Loucy (cell line): Measurements from ENCODE around the gene IGF2BP3.

Experiments used
- H2AFZ ChIP-seq: fragments of 200-600 bp; sonication (generic); 2 replicates; pipeline ENCODE4 v1.6.0; 2016; ENCODE audit warnings: antibody characterized with exemption, mild to moderate bottlenecking, low read length, moderate library complexity
- H3F3A ChIP-seq: fragments of 200-600 bp; 2 replicates; pipeline ENCODE4 v1.6.0; 2016; ENCODE audit warnings: antibody characterized with exemption, low read depth, mild to moderate bottlenecking
- H3K27me3 ChIP-seq: fragments of 200-600 bp; sonication (generic); 2 replicates; pipeline ENCODE4 v1.6.1; 2014; ENCODE audit warnings: low read length, mild to moderate bottlenecking; ENCODE audit not compliant: insufficient read depth, poor library complexity, severe bottlenecking
- H3K36me3 ChIP-seq: fragments of 200-600 bp; sonication (generic); 2 replicates; pipeline ENCODE4 v1.6.1; 2016; ENCODE audit warnings: low read length; ENCODE audit not compliant: insufficient read depth
- H3K4me1 ChIP-seq: fragments of 200-600 bp; sonication (generic); 2 replicates; pipeline ENCODE4 v1.5.1; 2014; ENCODE audit warnings: low read length, mild to moderate bottlenecking; ENCODE audit not compliant: insufficient read depth, poor library complexity, severe bottlenecking
- H3K4me2 ChIP-seq: fragments of 200-600 bp; sonication (generic); 2 replicates; pipeline ENCODE4 v1.6.0; 2014; ENCODE audit warnings: antibody characterized with exemption, low read length, low read depth, mild to moderate bottlenecking; ENCODE audit not compliant: poor library complexity, severe bottlenecking
- H3K4me3 ChIP-seq: fragments of 200-600 bp; sonication (generic); 2 replicates; pipeline ENCODE4 v1.5.1; 2014; ENCODE audit warnings: low read length, mild to moderate bottlenecking, mixed read lengths; ENCODE audit not compliant: poor library complexity, severe bottlenecking
- H3K79me2 ChIP-seq: fragments of 200-600 bp; sonication (generic); 2 replicates; pipeline ENCODE4 v1.6.1; 2014; ENCODE audit warnings: low read length; ENCODE audit not compliant: insufficient read depth
- H3K9ac ChIP-seq: fragments of 200-600 bp; sonication (generic); 2 replicates; pipeline ENCODE4 v1.6.0; 2014; ENCODE audit warnings: mild to moderate bottlenecking, low read depth, low read length, moderate library complexity; ENCODE audit not compliant: poor library complexity, severe bottlenecking
- H3K9me2 ChIP-seq: fragments of 200-600 bp; sonication (generic); replicated peaks from 2 replicates; pipeline ENCODE4 v1.6.1; 2016; ENCODE audit warnings: low read depth, low read length, mixed read lengths
- H3K9me3 ChIP-seq: fragments of 200-600 bp; sonication (generic); 2 replicates; pipeline ENCODE4 v1.6.1; 2014; ENCODE audit warnings: mild to moderate bottlenecking, antibody characterized with exemption, low read length, low read depth; ENCODE audit not compliant: insufficient read depth
- H4K20me1 ChIP-seq: fragments of 200-600 bp; sonication (generic); 2 replicates; pipeline ENCODE4 v1.6.0; 2014; ENCODE audit warnings: antibody characterized with exemption, low read length, mild to moderate bottlenecking; ENCODE audit not compliant: insufficient read depth, poor library complexity, severe bottlenecking
- EZH2phosphoT487 ChIP-seq: fragments of 200-600 bp; IDR thresholded peaks from 2 replicates; pipeline ENCODE4 v1.6.1; 2018; ENCODE audit warnings: antibody characterized with exemption, mild to moderate bottlenecking, moderate library complexity, borderline replicate concordance
- TF ChIP-seq, protein P1 (sequence below): fragments of 200-600 bp; sonication (generic); conservative IDR thresholded peaks from 2 replicates; pipeline ENCODE4 v1.5.1; 2014; ENCODE audit warnings: mild to moderate bottlenecking, antibody characterized with exemption, low read length

The IGF2BP3 gene

GRCh38 chr7:23472956-23473843, 2.9 kb upstream of the IGF2BP3 start:
- Histone ChIP-seq H3F3A (no peaks in the 10 kb centered on the region), H3K79me2 (no peaks in the 10 kb centered on the region), H3K9me3 (no peaks in the 10 kb centered on the region), H2AFZ (no peak overlapping the region), H3K4me3 (no peak overlapping the region), H4K20me1 (no peaks in the 10 kb centered on the region), H3K9ac (no peak overlapping the region), H3K36me3 (no peaks in the 10 kb centered on the region), H3K4me1 (no peaks in the 10 kb centered on the region), H3K27me3 (peaks cover 14% of the 10 kb centered on the region), H3K9me2 (no peaks in the 10 kb centered on the region), H3K4me2 (no peak overlapping the region)
- no peak for TF ChIP-seq EZH2phosphoT487
- TF ChIP-seq, protein P1, sequence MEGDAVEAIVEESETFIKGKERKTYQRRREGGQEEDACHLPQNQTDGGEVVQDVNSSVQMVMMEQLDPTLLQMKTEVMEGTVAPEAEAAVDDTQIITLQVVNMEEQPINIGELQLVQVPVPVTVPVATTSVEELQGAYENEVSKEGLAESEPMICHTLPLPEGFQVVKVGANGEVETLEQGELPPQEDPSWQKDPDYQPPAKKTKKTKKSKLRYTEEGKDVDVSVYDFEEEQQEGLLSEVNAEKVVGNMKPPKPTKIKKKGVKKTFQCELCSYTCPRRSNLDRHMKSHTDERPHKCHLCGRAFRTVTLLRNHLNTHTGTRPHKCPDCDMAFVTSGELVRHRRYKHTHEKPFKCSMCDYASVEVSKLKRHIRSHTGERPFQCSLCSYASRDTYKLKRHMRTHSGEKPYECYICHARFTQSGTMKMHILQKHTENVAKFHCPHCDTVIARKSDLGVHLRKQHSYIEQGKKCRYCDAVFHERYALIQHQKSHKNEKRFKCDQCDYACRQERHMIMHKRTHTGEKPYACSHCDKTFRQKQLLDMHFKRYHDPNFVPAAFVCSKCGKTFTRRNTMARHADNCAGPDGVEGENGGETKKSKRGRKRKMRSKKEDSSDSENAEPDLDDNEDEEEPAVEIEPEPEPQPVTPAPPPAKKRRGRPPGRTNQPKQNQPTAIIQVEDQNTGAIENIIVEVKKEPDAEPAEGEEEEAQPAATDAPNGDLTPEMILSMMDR: no peak

DNA sequence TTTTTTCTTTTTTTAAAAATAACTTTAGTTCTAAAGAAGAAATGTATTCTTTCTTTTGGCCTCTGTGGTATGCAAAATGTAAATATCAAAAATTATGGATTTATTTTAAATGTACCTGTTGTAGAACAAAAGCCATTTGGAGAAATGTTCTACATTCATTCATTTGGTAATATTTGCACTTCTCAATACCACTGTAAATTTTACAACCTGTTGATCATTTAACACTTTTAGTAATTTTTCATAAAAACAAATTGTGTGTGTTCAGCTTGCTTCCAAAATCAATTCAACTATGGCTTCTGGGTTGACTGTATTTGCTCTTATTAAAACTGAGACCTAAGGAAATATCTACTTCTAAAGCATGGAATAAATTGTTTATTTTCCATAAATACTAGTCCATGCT, 2.3 kb upstream of the IGF2BP3 start:
- Histone ChIP-seq H3K4me1 (no peaks in the 10 kb centered on the region), H3K36me3 (no peaks in the 10 kb centered on the region), H3K9me2 (no peaks in the 10 kb centered on the region), H3K27me3 (peaks cover 14% of the 10 kb centered on the region), H3F3A (no peaks in the 10 kb centered on the region), H3K4me2 (no peak overlapping the region), H3K79me2 (no peaks in the 10 kb centered on the region), H3K9me3 (no peaks in the 10 kb centered on the region), H4K20me1 (no peaks in the 10 kb centered on the region), H2AFZ (no peak overlapping the region), H3K9ac (no peak overlapping the region), H3K4me3 (no peak overlapping the region)
- no peak for TF ChIP-seq EZH2phosphoT487
- TF ChIP-seq, protein P1: no peak

DNA sequence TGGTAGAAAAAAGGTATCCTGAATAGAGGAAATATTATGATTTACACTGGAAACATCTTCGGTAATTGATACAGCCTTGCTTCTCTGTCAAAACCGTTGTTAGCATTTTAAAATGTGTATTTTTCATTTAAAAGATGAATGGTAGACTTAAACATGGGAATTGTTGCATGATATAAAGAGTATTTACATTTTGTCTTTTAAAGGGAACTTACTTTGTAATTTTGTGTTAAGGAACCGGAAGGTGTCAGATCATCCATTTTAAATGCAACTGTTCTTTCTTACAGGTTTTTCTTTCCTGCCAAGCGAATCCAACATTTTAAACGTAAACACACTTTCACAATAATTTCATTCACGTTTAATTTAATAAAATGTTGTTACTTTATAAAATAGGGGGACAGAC, 1.8 kb upstream of the IGF2BP3 start:
- no peak for TF ChIP-seq EZH2phosphoT487
- TF ChIP-seq, protein P1: no peak

More for the DNA sequence above, 1.8 kb upstream of the IGF2BP3 start:
- H3K4me1 ChIP-seq: no peaks in the 10 kb centered on the region
- peaks cover 14% of the 10 kb centered on the region for H3K27me3 ChIP-seq
- no peaks in the 10 kb centered on the region for H3K9me3 ChIP-seq
- H4K20me1 ChIP-seq: no peaks in the 10 kb centered on the region
- H3K9ac ChIP-seq: no peak overlapping the region
- no peak overlapping the region for H2AFZ ChIP-seq
- no peaks in the 10 kb centered on the region for H3F3A ChIP-seq
- no peak overlapping the region for H3K4me3 ChIP-seq
- no peaks in the 10 kb centered on the region for H3K36me3 ChIP-seq
- no peaks in the 10 kb centered on the region for H3K9me2 ChIP-seq
- H3K4me2 ChIP-seq: no peak overlapping the region
- H3K79me2 ChIP-seq: no peaks in the 10 kb centered on the region
